SW480 (cell line): ENCODE measurements around the gene SERPINB10.
"Not testable (repeated sequence)": the region's sequence is repeated elsewhere in the genome, so short reads cannot be mapped to it uniquely, and the experiment has no call there.

ENCODE experiments used
- DNase-seq: peaks from one replicate; pipeline ENCODE4 v3.0.0-alpha.2; 2016; ENCODE audit warnings: low spot score

The SERPINB10 gene

DNA sequence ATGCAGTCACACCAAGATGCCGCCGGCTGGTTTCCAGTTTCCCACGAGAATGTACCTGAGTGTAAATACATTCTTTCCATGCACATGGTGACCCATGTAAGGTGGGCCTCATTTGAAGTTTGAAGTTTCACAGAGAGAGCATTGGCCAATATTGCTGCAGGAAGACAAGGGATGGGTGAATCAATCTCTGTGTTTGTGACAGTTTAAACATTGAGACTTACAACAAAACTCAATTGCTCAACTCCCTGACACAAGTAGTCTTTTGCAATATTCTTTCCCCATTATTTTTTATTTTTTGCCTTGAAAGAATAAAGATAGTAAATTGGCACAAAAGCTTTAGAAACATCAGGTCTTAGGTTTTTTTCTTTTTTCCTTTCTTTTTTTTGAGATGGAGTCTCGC lies 15.2 kb upstream of the SERPINB10 start:
- DNase-seq = no peak

DNA sequence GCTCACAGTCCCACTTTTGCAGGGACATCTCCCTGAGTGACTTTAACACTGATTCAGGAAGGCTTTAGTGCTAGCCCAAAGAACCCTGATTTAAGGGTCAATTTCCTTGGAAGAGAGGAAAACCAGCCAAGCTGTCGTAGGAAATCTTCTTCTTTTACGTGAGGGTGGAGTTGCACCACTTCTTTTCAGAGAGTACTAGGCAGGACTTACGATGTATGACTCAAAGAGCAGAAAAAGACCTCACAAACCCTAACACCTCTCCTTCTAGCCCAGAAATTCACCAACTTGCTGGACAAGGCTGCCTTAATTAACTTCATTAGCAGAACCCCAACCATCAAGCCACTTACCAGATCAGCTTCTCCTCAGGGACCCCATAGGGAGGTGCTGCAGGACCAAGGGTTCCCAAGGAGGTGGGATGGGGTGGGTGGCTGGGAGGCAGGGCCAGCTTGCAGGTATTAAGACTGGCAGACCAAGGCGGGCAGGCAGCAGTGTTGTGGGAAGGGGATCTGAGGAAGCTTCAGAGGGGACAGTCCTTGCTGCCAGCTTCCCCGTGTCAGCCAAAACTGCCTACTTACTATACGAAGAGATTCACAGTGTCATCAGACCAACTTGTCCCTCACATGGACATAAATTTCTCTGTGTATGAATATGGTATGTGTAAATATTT lies 13.5 kb upstream of the SERPINB10 start:
- DNase-seq = no peak

DNA sequence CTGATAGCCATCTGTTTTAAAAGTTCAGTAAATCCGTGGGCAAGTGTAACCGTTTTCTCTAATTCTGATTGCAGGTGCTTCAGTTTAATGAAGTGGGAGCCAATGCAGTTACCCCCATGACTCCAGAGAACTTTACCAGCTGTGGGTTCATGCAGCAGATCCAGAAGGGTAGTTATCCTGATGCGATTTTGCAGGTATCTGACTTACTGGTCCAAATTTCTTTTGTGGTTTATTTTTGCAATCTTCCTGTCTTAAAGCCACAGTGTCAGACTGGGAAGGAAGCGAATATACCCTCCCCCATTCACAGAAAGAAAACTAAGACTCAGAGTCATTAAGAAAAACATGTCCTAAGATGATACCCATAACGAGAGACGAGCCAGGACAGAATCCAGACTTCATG lies 12.6 kb upstream of the SERPINB10 start:
- no peak for DNase-seq

DNA sequence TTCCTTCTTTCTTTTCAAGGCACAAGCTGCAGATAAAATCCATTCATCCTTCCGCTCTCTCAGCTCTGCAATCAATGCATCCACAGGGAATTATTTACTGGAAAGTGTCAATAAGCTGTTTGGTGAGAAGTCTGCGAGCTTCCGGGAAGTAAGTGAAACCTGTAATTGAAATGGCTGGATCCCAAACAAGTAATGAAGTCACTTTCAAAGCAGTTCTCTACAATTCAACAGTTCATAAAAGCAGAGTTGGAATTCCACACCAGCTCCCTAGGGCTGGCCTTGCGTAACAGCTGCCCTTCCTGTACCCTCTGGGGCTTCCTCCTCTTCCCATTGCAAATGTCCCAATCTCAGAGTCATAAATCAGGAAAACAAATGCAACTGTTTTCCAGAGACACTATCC lies 10.7 kb upstream of the SERPINB10 start:
- no peak for DNase-seq

DNA sequence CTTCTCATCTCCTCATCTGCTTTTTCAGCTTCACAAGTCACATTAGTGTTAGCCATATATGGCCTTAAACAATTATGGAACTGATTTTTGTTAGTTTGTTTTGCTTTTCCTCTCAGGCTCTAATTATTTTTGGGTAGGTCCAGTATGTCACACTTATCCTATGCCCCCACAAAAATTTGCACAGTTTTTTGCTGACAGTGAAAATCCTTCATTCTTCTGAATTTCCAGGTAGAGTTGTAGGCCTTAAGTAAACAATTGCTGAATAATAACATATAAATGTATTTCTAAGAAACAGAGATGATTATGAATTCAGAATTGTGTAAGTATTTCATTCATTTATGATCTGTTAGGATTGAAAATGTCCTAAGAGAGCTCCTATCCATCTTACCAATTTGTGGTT lies 8.6 kb upstream of the SERPINB10 start:
- DNase-seq = no peak

DNA sequence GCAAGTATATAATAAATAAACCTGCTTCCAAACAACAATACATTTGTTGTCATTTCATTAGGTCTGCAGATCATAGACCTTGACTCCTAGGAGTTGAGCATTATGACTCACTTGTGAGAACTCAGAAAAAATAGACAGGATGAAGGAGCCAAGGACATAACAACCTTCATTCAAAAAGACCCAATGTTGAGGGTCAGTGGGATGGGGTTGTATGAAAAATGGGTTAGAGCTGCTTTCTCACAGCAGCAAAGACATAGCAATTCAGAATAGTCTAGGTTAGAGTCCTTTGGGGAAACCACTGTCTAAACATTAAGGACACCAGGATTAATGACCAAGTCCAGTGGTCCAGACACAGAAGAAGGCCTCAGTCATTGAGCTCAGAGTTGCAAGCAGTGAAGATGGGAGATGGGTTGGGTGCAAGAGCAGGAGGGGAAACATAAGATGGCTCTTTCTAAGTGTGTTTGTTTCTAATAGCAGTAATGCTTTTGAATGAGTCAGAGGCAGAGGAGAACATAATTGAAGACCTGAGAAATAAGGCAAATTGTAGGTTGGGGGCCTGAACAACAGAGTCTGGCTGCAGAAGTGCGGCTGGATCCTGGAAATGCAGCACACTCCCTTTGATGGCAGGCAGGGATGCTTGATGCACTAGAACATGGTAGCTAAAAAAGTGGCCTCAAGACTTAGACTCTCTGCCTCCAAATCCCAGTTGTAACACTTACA lies 3.7 kb upstream of the SERPINB10 start:
- DNase-seq = no peak

DNA sequence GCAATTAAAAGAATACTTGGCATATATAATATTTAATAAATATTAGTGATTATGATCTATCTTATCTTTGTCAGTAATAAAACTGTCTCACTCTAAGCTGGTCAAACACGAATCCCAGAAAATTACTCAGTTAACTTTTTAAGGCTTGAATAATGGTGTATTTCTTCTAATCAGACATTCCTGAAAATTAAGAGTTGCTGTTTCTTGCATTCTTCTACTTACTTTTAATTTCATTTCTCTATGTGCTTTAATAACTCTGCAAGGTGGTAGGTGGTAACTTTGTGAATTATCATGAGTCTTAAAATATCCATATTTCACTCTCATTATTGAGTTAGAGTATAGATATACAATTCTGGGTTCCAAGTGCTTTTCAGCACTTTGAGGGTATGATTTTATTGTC lies 3.1 kb upstream of the SERPINB10 start:
- DNase-seq = no peak

DNA sequence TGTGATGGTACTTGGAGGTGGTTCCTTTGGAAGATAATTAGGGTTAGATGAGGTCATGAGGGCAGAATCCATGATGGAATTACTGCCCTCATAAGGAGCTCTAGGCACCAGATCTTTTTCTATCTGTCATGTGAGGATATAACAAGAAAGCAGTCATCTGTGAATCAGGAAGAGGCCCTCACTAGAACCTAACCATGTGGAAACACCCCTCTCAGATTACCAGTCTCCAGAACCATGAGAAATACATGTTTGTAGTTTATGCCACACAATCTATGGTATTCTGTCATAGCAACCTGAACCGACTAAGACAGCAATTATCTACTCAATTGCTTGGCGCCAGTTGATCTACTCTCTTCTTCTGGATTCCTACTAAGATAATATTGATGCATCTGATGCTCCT lies 2.4 kb upstream of the SERPINB10 start:
- DNase-seq = no peak

DNA sequence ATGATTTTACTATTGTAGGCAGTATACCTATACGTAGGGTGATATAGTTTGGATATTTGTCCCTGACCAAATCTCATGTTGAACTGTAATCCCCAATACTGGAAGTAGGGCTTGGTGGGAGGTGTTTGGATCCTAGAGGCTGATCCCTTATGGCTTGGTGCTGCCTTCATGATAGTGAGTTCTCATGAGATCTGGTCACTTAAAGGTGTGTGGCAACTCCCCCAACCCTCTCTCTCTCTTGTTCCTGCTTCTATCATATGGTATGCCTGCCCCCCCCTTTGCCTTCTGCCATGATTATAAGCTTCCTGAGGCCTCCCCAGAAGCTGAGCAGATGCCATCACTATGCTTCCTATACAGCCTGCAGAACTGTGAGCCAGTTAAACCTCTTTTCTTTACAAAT lies 1.7 kb upstream of the SERPINB10 start:
- DNase-seq = no peak

DNA sequence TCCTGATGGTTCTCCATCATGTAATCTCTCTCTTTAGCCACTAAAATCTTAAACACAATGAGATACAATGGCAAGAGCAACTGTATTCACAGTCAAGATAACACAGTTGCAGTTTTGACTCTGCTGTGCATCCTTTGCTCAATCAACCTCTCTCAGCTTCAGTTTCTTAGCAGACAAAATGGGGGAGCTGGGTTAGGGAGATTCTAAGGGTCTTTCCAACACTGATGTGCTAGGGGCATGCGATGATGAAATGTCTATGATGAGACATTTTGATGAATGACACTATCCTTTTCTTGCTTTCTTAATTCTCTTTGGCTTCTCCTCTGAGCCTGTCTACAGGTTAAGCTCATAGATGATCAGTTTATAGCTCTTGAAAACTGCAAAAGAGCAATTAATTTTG lies 1.1 kb downstream of the SERPINB10 start:
- DNase-seq = no peak

DNA sequence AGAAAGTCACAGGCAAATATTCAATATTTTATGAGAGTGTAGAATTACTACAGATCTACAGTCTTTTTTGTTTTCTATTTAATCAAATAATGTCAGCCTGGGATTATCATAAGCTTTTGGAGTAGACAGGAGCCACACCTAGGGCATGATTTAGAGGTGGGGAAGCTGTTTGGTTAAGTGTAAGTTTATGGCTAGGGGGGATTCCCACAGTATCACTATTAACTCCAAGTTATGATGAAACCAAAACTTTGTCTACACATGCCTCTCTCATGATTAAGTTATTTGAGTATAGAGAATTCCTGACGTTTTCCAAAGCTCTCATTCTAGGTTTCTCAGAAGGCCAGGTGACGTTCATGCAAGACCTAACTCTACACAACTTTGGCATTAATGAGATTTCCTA lies 2.1 kb downstream of the SERPINB10 start:
- DNase-seq = no peak

DNA sequence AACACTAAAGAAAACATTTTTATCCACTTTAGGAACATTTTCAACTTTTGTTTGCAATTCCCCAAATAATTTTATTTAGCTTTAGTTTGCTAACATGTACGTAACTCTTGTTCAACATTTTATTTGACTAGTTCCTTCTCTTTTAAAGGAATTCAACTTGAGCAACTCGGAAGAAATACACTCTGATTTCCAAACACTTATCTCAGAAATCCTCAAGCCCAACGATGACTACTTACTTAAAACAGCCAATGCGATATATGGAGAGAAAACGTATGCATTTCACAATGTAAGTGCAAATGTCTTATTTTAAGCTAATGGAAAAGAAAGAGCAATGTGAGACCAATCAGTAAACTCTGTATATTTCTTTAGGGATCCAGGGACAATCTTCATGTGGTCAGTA lies 10.1 kb downstream of the SERPINB10 start:
- no peak for DNase-seq

DNA sequence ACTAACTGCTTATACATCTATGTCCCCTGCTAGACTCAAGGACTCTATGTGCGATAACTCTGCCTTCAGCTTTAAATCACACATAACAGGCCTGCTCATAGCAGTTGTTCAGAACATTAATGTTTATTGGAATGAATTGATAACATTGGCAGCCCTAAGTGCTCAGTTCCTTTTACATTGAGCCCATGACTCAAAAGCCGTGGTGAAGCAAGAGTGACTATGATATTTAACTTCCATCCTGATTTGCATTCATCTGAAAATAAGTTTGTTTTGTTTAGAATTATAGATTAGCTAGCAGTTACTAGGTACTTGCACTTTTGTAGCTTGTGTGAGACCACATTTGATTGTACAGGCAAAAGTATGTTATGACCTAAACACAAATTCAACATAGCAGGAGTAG lies 14.3 kb downstream of the SERPINB10 start:
- DNase-seq = no peak

DNA sequence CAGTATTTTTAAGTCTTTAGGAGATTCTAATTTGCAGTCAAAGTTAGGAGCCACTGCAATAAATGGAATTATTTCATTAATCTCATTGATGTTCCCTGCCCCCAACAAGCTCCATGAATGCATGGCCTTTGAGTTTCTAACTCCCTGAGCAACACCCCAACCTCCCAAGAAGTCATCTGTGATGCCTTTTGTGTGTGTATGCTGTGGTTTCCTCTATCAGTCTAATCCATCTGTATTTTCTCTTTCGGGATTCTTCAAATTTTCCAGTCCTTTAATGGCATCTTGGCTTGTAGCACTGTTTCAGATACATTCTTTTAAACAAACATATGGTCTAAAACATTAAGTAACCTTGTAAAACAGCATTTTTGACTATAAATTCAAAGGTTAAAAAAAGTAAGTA lies 16.8 kb downstream of the SERPINB10 start:
- DNase-seq = no peak

DNA sequence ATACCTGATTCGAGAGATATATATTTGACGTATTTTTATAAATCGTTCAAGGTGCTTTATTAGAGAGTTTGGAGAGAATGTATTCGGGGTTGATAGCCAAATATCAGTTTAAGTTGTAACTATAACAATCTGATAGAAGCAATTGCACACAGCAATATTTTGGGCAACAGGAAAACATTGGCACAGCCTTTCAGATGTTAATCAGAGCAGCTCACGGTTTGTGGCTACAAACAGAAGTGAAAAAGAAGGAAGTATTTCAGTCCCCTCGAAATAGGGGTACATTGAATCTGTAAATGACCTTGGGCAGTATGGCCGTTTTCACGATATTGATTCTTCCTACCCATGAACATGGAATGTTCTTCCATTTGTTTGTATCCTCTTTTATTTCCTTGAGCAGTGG lies 20.6 kb downstream of the SERPINB10 start:
- DNase-seq = no peak

DNA sequence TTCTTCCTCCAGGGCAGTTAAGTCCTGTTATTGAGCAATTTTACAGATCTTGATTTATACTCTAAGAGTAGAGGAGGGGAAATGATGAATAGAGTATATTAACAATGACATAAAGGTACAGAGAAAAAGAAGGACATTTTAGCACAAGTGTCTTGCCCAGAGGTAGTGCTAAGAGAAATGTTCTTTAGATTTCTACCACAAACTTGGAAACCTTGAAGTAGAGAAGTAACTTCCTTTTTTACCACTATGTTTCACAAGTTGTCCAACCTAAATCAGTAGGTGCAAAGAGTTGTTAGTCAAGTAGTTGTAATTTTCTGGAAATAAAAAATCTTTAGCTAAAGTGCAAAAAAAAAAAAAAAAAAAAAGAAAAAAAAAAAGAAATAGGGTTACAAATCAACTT lies 21.6 kb downstream of the SERPINB10 start:
- not testable (repeated sequence) for DNase-seq

DNA sequence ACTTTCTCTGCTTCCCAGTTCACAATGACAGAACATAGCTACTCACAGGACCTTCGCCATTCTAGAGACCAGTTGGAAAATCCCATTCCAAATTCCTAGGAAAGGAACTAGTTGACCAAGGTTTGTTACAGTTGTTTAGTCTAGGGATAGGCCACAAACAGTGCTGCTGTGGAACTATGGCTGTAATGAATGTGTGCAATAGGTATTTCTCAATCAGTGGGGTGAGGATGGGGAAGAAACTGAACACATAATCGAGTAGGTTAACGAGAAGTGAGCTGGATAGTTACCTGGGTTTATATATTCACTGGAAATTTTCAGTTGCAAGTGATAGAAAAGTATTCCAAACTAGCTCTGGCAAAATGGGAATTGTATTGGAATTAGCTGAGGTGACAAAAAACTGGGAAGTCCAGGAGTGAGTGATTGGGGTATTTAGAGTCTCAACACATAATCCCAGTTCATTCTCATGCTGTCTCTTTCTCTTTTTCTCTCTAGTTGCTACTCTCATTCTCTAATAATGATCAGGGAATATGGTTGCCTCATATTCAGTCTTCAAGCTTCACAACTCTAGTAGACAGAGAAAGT lies 23.1 kb downstream of the SERPINB10 start:
- no peak for DNase-seq

DNA sequence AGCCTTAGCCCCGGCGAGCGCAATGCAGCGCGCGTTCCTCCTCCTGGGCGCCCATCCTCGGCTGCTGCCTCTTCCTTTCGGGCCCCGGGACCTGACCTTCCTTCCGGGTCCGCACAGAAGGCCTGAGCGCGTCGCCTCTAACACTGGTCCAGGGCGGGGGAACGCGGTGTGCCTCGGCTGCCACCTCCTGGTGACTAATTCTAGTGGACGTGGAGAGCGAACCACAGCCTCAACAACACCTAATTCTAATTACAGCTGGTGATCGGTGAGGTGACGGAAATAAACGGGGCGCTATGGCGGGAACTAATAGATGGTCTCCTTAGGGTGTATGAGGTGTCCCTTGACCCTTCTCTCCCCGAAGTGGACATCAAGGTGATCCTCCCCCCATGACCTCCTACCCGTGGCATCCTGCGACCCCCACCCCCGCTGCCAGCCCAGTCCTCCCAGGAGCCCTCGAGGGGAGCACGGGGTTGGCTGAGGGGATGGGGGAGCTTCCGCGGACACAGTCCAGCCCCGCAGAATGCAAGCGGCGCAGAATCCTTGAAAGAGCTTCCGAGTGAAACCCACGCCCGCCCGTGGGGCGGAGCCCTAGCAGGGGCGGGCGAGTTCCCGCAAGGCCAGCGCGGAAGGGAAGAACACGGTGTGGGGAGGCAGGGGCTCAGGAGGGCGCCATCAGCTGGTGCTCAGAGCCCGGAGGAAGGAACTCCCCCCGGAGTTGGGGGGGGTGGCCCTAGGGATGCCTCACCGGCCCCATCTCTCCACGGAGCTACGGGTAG lies 28.6 kb downstream of the SERPINB10 start:
- DNase-seq = peak; percentile 70

DNA sequence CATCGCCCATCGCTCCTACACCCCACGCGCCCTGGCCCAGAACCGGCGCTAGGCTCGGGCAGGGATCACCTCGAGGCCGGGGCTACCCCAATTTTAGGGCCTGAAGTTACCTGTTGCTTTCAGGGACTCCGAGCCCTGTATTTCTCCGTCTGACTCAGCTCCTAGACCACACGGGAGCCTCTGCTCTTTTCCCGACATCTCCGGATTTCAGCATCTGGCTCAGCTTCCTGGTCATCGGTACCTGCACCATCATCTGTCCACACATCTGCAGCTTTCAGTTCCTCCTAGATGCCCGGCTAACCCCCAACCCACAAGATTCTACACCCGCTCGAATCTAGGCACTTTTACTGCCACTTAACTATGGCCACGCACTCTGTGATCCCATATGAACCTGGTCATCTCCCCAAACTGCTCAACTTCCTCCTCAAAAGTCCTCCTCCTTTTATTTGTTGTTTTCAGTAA lies 29.2 kb downstream of the SERPINB10 start:
- no peak for DNase-seq

DNA sequence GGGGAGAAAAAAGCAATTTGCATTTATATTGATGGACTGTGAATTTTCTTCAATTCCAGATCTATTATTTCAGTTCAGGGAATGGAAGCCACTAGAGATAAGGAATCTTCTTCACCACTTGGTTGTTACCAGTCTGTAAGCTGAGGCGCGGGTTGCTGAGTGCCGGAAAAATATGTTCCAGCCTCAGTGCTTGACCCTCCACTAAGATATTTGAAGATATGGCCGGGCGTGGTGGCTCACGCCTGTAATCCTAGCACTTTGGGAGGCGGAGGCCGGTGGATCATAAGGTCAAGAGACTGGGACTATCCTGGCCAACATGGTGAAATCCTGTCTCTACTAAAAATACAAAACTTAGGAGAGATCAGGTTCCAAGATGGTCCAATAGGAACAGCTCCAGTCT lies 32.2 kb downstream of the SERPINB10 start:
- DNase-seq = no peak

DNA sequence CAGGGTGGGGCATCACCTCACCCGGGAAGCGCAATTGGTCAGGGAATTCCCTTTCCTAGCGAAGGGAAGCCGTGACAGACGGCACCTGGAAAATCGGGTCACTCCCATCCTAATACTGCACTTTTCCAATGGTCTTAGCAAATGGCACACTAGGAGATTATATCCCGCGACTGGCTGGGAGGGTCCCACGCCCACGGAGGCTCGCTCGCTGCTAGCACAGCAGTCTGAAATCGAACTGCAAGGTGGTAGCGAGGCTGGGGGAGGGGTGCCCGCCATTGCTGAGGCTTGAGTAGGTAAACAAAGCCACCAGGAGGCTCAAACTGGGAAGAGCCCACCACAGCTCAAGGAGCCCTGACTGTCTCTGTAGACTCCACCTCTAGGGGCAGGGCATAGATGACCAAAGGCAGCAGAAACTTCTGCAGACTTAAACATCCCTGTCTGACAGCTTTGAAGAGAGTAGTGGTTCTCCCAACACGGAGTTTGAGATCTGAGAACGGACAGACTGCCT lies 32.8 kb downstream of the SERPINB10 start:
- not testable (repeated sequence) for DNase-seq

DNA sequence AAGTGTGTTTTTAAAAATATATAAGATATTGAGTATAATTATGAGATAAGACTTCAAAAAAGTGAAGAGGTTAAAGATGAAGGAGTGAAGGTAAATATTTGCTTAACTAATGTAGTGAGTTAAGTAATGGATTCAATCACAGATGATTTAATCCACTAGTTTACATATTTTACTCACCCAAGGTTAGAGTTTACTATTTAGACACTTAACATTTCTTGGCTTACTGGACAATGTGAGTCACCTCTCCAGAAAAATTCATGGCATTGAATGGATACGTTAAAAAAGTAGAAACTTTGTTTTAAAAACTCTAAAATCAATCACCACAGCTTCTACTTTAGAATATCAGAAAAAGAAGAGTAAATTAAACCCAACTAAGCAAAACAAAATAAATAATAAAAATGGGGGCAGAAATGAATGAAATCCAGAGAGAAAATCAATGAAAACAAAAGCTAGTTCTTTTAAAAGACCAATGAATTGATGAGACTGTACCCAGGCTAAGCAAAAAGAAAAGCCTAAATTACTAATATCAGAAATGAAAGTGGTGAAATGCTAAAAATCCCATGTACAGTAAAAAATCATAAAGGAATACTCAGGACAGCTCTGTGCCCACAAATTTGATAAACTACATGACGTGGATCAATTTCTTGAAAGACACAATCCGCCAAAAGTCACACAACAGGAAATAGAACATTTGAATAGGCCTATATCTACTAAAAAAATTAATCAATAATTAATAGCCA lies 39.5 kb downstream of the SERPINB10 start:
- DNase-seq = no peak
